ENCODE results near the gene YKT6.
"Not testable (repeated sequence)": the region's sequence is repeated elsewhere in the genome, so short reads cannot be mapped to it uniquely, and the experiment has no call there.

Gene YKT6

GRCh38 chr7:44195889-44196288 is 4.9 kb upstream of the YKT6 start:
- no peak overlapping the region for H3K27ac ChIP-seq (ENCODE audit: poor library complexity, severe bottlenecking)
- no peaks in the 10 kb centered on the region for H3K9me3 ChIP-seq (ENCODE audit: severe bottlenecking)
- DNase-seq (ENCODE audit: low spot score) (peak; percentile 7), ATAC-seq (ENCODE audit: low read depth) (no peak)
- no peaks in the 10 kb centered on the region for H3K4me1 ChIP-seq (ENCODE audit: insufficient read depth, poor library complexity, severe bottlenecking)
- H3K36me3 ChIP-seq (ENCODE audit: low read depth): no peaks in the 10 kb centered on the region
- no peak overlapping the region for H3K4me3 ChIP-seq (ENCODE audit: severe bottlenecking)
- no peaks in the 10 kb centered on the region for H3K27me3 ChIP-seq (ENCODE audit: insufficient read depth, poor library complexity, severe bottlenecking)
- TF ChIP-seq, protein P1, sequence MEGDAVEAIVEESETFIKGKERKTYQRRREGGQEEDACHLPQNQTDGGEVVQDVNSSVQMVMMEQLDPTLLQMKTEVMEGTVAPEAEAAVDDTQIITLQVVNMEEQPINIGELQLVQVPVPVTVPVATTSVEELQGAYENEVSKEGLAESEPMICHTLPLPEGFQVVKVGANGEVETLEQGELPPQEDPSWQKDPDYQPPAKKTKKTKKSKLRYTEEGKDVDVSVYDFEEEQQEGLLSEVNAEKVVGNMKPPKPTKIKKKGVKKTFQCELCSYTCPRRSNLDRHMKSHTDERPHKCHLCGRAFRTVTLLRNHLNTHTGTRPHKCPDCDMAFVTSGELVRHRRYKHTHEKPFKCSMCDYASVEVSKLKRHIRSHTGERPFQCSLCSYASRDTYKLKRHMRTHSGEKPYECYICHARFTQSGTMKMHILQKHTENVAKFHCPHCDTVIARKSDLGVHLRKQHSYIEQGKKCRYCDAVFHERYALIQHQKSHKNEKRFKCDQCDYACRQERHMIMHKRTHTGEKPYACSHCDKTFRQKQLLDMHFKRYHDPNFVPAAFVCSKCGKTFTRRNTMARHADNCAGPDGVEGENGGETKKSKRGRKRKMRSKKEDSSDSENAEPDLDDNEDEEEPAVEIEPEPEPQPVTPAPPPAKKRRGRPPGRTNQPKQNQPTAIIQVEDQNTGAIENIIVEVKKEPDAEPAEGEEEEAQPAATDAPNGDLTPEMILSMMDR (IDR thresholded peaks at IDR 0.05; ENCODE audit: poor library complexity, severe bottlenecking): no peak

DNA sequence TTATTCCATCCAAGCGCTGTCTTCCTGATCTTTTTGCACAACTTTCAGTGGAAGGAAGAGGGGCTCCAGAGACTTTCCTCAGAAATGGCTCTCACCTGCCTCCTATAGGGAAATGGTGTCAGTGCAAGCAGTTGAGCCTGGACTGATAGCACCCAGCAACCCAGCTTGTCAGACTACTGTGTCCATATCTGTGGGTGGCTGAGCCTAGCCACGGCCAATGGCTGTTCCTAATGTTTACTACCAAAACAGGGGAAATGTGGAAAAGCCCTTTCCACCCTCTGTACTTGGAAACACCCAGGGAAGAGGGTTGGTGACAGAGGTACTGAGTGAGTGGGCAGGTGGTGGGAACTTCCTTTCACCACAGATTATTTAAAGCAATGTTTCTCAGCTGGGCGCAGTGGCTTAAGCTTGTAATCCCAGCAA is 4.3 kb upstream of the YKT6 start:
- Histone ChIP-seq H3K27me3 (ENCODE audit: insufficient read depth, poor library complexity, severe bottlenecking) (no peaks in the 10 kb centered on the region), H3K4me1 (ENCODE audit: insufficient read depth, poor library complexity, severe bottlenecking) (no peaks in the 10 kb centered on the region), H3K36me3 (ENCODE audit: low read depth) (no peaks in the 10 kb centered on the region), H3K27ac (ENCODE audit: poor library complexity, severe bottlenecking) (no peak overlapping the region), H3K9me3 (ENCODE audit: severe bottlenecking) (no peaks in the 10 kb centered on the region), H3K4me3 (ENCODE audit: severe bottlenecking) (no peak overlapping the region)
- TF ChIP-seq, protein P1 (IDR thresholded peaks at IDR 0.05; ENCODE audit: poor library complexity, severe bottlenecking): peak; percentile 61
- ATAC-seq (ENCODE audit: low read depth) (no peak), DNase-seq (ENCODE audit: low spot score) (peak; percentile 6)

- no peaks in the 10 kb centered on the region for H3K9me3 ChIP-seq (ENCODE audit: severe bottlenecking)
- no peak overlapping the region for H3K4me3 ChIP-seq (ENCODE audit: severe bottlenecking)
- 0 out of 2 replicates have a peak, but pooled peaks cover 2% of the 10 kb centered on the region for H3K36me3 ChIP-seq (ENCODE audit: low read depth)
- no peaks in the 10 kb centered on the region for H3K27me3 ChIP-seq (ENCODE audit: insufficient read depth, poor library complexity, severe bottlenecking)
- no peak overlapping the region for H3K27ac ChIP-seq (ENCODE audit: poor library complexity, severe bottlenecking)
- TF ChIP-seq, protein P1 (IDR thresholded peaks at IDR 0.05; ENCODE audit: poor library complexity, severe bottlenecking): no peak
- DNase-seq (ENCODE audit: low spot score) (peak; percentile 6), ATAC-seq (ENCODE audit: low read depth) (no peak)
- peaks cover 5% of the 10 kb centered on the region for H3K4me1 ChIP-seq (ENCODE audit: insufficient read depth, poor library complexity, severe bottlenecking)
These were observed 3.3 kb upstream of the YKT6 start for GRCh38 chr7:44197474-44197873.

DNA sequence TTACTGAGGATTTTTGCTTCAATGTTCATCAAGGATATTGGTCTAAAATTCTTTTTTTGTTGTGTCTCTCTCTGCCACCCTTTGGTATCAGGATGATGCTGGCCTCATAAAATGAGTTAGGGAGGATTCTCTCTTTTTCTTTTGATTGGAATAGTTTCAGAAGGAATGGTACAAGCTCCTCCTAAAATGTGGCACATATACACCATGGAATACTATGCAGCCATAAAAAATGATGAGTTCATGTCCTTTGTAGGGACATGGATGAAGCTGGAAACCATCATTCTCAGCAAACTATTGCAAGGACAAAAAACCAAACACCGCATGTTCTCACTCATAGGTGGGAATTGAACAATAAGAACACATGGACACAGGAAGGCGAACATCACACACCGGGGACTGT is 615 bp upstream of the YKT6 start:
- not testable (repeated sequence) for H3K9me3 ChIP-seq (ENCODE audit: severe bottlenecking); H3K4me1 ChIP-seq (ENCODE audit: insufficient read depth, poor library complexity, severe bottlenecking); H3K4me3 ChIP-seq (ENCODE audit: severe bottlenecking); H3K27me3 ChIP-seq (ENCODE audit: insufficient read depth, poor library complexity, severe bottlenecking); ATAC-seq (ENCODE audit: low read depth); H3K27ac ChIP-seq (ENCODE audit: poor library complexity, severe bottlenecking); DNase-seq (ENCODE audit: low spot score)
- peaks cover 29% of the 10 kb centered on the region for H3K36me3 ChIP-seq (ENCODE audit: low read depth)

DNA sequence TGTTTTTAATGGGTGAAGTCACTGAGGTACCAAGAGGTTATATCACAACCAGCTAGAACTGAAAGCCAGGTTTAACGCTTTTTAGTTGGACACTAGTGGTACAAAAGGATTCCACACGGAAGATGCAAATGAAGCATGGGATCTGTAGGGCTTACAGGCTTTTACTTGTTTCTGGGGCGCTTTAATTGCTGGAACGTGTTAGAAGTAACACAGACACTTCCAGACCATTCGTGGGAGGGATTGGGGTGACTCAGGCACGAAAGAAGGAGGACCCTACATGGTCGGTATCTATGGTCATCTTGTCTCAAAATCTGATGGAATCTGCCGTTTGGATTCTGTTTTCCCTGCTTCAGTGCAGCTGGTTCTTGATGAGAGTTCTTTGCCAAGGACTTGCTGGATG is 1.0 kb downstream of the YKT6 start:
- DNase-seq (ENCODE audit: low spot score) (no peak), ATAC-seq (ENCODE audit: low read depth) (no peak)
- H3K36me3 ChIP-seq (ENCODE audit: low read depth): peaks cover 46% of the 10 kb centered on the region
- H3K27me3 ChIP-seq (ENCODE audit: insufficient read depth, poor library complexity, severe bottlenecking): no peaks in the 10 kb centered on the region
- H3K4me3 ChIP-seq (ENCODE audit: severe bottlenecking): peak overlapping the region; percentile 62
- H3K4me1 ChIP-seq (ENCODE audit: insufficient read depth, poor library complexity, severe bottlenecking): peaks cover 8% of the 10 kb centered on the region
- H3K27ac ChIP-seq (ENCODE audit: poor library complexity, severe bottlenecking): peak overlapping the region; percentile 37
- no peaks in the 10 kb centered on the region for H3K9me3 ChIP-seq (ENCODE audit: severe bottlenecking)
- TF ChIP-seq, protein P1 (IDR thresholded peaks at IDR 0.05; ENCODE audit: poor library complexity, severe bottlenecking): no peak
